Measurements from ENCODE around the gene SUPT16H.
"Not testable (repeated sequence)": the region's sequence is repeated elsewhere in the genome, so short reads cannot be mapped to it uniquely, and the experiment has no call there.

Gene SUPT16H

DNA sequence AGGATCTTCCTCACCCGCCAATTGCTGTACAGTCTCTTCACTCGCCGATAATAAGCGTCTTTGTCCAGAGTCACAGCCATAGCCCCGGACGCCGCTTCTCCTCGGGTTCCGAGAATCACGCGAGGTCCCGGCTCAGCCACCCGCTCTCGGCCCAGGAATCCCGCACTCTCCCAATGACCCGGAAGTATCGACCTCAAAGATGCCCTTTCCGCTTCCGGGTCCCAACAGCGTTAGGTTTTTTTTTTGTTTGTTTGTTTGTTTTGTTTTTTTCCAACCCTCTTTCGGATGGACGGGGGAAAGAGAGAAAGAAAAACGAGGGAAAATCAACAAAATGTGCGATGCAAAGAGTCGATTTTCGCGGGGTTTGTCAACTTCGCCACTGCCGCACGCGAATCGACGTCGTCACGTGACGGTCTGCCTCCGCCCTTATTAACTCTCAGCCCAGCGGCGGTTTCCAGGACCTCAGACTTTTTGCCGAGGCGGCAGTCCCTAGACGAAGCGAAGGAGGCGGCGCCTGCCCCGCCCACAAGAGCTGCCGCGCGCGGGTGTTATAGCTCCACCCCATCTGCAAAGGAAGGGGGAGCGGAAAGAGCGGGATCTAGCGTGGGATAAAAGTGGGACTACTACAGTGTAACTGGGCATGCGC is at the start of gene SUPT16H:
Gene SUPT16H (minus strand): TSS at position 172 of the 646 bp plus-strand sequence. CDS start 92 bp downstream, at position 80.
- peak; percentile 94 for DNase-seq (ENCODE audit: low read depth)

DNA sequence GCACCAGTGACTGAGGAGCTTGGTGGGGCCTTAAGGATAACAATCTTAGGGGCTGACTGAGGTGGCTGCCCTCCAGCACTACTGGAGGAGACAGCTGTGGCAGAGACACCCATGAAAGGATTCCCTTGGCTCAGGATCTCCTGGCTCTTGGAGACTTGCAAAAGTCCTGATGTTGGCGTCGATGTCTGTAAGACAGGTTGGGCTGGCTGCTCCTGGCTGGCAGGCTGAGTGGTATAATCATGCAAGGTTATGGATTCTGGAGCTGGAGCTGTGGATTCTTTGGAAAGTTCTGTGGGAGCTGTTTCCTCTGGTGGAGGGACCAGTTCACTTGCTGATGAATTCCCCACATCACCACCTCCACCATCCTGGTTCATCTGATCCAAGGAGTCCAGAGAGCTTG is 47.3 kb upstream of the SUPT16H start:
- no peak for DNase-seq (ENCODE audit: low read depth)

- no peak for DNase-seq (ENCODE audit: low read depth)
These were observed 45.1 kb upstream of the SUPT16H start for GRCh38 chr14:21428930-21429329.

GRCh38 chr14:21426692-21427091 is 42.9 kb upstream of the SUPT16H start:
- DNase-seq (ENCODE audit: low read depth), result no peak

GRCh38 chr14:21419528-21419927 is 35.7 kb upstream of the SUPT16H start:
- DNase-seq (ENCODE audit: low read depth), result no peak

DNA sequence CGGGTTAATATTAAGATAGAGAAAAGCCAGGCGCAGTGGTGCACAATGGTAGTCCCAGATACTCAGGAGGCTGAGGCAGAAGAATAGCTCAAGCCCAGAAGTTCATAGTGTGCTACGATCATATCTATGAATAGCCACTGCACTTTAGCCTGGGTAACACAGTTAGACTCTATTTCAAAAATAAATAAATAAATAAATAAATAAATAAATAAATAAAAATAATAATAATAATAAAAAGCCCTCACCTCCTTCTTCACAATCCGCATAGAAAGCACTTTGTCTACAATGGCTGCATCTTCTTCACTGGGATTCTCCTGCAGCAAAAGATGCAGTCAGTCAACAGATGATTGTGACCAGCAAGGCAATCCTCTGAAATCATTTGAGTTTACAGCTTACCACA is 31.5 kb upstream of the SUPT16H start:
- no peak for DNase-seq (ENCODE audit: low read depth)

- no peak for DNase-seq (ENCODE audit: low read depth)
These were observed 30.4 kb upstream of the SUPT16H start for GRCh38 chr14:21414137-21414631.

- no peak for DNase-seq (ENCODE audit: low read depth)
These were observed 24.3 kb upstream of the SUPT16H start for GRCh38 chr14:21408147-21408546.

- DNase-seq (ENCODE audit: low read depth), result no peak
These were observed 22.4 kb upstream of the SUPT16H start for GRCh38 chr14:21406213-21406612.

- no peak for DNase-seq (ENCODE audit: low read depth)
These were observed 21.3 kb upstream of the SUPT16H start for GRCh38 chr14:21405097-21405496.

DNA sequence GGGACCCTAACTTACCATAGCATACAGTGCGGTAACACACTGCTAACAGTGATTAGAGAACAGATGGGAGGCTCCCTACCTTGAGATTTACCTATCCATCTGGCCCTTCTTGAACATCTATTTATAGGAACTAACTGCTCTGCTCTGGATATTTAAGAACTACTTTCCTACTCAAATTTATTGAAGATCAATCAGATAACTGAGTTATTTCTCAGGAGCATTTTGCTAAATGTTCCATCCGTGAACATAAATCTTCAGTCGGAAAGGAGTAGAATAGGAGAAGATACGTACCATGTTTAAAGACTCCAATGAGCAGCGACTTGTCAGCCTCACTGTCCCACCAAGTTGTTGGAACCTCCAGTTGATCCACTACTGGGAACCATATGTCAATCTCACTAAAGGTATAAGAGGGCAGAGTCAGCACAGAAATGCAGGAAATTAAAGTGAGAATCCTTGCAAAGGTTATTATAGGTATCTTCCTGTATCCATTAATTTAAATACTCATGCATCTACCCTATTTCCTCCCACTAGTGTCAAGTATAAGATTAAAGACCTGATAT is 15.6 kb upstream of the SUPT16H start:
- DNase-seq (ENCODE audit: low read depth), result no peak

DNA sequence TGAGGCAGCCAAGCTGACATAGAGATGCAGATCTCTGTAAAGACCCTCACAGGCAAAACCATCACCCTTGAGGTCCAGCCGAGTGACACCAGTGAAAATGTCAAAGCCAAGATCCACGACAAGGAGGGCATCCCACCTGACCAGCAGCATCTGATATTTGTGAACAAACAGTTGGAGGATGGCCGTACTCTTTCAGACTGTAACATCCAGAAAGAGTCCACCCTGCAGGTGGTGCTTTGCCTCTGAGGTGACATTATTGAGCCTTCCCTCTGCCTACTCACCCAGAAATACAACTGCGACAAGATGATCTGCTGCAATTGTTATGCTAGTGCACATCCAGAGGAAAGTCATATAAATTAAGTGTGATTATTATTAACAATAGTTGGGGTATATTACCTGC is 15.1 kb upstream of the SUPT16H start:
- no peak for DNase-seq (ENCODE audit: low read depth)

- no peak for DNase-seq (ENCODE audit: low read depth)
These were observed 11.6 kb upstream of the SUPT16H start for GRCh38 chr14:21395450-21395849.

- DNase-seq (ENCODE audit: low read depth), result no peak
These were observed 1.5 kb upstream of the SUPT16H start for GRCh38 chr14:21385188-21385904.

GRCh38 chr14:21384494-21384851 is 654 bp upstream of the SUPT16H start:
- DNase-seq (ENCODE audit: low read depth), result no peak

- DNase-seq (ENCODE audit: low read depth), result peak; percentile 6
These were observed 652 bp downstream of the SUPT16H start for GRCh38 chr14:21382886-21383847.

DNA sequence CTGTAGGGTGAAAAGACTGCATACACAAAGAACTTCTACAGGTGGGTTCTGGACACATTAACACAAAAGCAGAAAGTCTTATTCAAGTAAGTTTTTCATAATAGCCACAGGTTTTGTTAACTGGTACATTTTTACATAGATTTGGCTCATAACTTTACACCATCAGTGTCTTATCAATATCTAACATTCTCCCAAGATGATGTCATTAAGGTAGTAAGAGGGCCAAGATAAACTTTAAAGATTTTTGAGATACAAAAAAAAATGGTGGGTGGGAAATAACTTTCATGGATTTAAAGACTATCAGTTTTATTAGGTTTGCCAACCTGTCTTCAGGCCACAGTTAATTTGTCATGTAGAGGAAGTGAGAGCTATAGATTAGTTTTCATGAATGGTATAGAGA is 1.7 kb downstream of the SUPT16H start:
- DNase-seq (ENCODE audit: low read depth), result no peak

- no peak for DNase-seq (ENCODE audit: low read depth)
These were observed 4.5 kb downstream of the SUPT16H start for GRCh38 chr14:21379338-21379737.

DNA sequence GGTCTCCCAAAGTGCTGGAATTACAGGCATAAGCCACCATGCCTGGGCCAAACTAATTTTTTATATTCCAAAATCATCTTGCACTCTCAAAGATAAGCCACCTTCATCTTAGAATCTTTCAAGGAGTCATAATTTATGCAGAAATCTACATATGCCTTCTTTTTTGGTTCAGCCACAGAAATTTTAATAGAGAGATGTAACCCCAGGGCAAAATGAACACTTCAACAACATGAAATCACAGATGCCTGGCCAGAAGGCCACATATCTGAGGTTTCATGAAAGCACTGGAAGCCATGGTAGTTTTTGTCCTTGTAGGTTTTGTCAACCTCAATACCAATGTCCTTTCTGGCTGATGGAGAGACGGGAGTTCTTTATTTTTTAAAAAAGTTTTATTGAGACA is 9.8 kb downstream of the SUPT16H start:
- no peak for DNase-seq (ENCODE audit: low read depth)

DNA sequence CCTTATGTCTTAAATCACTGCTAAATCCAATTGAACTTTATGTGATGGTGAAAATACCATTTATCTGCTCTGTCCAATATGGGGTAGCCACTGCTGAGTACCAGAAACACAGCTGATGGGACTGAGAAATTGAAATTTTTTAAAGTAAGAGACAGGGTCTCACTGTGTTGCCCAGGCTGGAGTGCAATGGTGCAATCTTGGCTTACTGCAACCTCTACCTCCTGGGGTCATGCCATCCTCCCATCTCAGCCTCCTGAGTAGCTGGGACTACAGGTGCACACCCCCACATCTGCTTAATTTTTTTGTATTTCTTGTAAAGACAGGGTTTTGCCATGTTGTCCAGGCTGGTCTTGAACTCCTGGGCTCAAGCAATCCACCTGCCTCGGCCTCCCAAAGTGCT is 11.0 kb downstream of the SUPT16H start:
- DNase-seq (ENCODE audit: low read depth), result not testable (repeated sequence)

DNA sequence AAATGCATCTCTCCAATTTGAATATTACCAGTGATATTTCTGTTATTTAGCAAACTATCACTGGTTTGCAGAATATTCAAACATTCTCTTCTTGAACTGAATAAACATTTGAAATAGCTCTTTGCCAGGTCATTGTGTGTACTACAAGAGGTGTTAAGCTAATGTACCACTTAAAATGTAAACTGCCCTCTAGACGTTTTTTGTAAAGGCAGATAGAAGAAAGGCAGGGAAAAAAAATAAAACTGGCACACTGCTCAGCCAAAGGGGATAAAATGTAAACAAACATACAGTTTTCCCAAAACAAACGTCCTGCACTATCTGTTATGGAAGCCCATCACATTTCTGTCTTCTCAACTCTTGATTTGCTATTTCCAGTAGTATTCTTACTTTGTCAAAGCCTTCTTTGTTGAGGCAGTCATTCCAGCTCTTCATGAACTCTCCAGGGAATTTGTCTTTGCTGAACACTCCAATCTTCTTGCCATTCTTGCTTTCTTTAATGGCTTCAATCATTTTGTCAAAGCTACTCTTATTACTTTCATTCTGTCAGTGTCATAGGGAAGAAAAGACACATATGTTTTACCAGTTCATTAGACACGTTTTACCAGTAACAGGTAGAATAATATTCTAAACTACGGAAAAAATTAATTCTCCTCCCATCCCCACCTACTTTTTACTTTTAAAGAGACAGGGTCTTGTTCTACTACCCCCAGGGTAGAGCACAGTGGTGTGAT is 13.7 kb downstream of the SUPT16H start:
- DNase-seq (ENCODE audit: low read depth), result no peak
